Panc1 (cell line): ENCODE results near the gene NOTCH3. TPM values are rescaled to one million over a fixed set of nuclear protein-coding genes. Genes with fewer than 3 reads are reported as not detected.

Experiments
- ATAC-seq: fragments of 200-7000 bp; cut with Tn5 transposase; 2 replicates; pipeline ENCODE4 v1.9.1; 2020; ENCODE audit warnings: mild to moderate bottlenecking, moderate library complexity
- BruUV-seq: library from RNA; stranded (reverse); fragments of 400-500 nt; replicated peaks from 2 replicates; lab custom pipeline; 2021; lab: Mats Ljungman, UMichigan
- CTCF ChIA-PET: fragments of 300-600 bp; sonication (Branson Sonifier 250); formaldehyde crosslinking; loops from one replicate; lab custom pipeline; 2022; ENCODE audit warnings: antibody characterized with exemption; lab: Charles Lee
- POLR2A ChIA-PET: fragments of 300-600 bp; sonication (Branson Sonifier 250); formaldehyde crosslinking; loops from one replicate; lab custom pipeline; 2022; ENCODE audit warnings: antibody characterized with exemption; lab: Charles Lee
- DNase-seq: peaks from one replicate; pipeline ENCODE4 v3.0.0-alpha.2; 2010; ENCODE audit warnings: low read depth, low spot score
- H3K27ac ChIP-seq: 2 replicates; pipeline ENCODE4 v1.5.1; 2011; ENCODE audit warnings: mild to moderate bottlenecking, low read length, inconsistent platforms
- H3K27me3 ChIP-seq: fragments of 200-500 bp; sonication (Bioruptor generic); 2 replicates; pipeline ENCODE4 v1.6.0; 2014; ENCODE audit warnings: low read length, inconsistent platforms; ENCODE audit not compliant: control insufficient read depth, insufficient read depth
- H3K36me3 ChIP-seq: fragments of 200-500 bp; sonication (Bioruptor generic); 2 replicates; pipeline ENCODE4 v1.5.1; 2014; ENCODE audit warnings: inconsistent platforms, mild to moderate bottlenecking, low read length, moderate library complexity; ENCODE audit not compliant: control insufficient read depth, insufficient read depth
- H3K4me1 ChIP-seq: 2 replicates; pipeline ENCODE4 v1.5.1; 2011; ENCODE audit warnings: inconsistent platforms, mild to moderate bottlenecking, low read length, moderate library complexity; ENCODE audit not compliant: control insufficient read depth, insufficient read depth
- H3K4me3 ChIP-seq, 2 experiments: 2 replicates each; pipeline ENCODE4 v1.5.1; 2011 to 2012; ENCODE audit warnings: low read depth in 2 of 2, low read length in 2 of 2, mild to moderate bottlenecking in 2 of 2, inconsistent platforms in 1 of 2, moderate library complexity in 1 of 2
- H3K9me3 ChIP-seq: fragments of 200-500 bp; sonication (Bioruptor generic); 2 replicates; pipeline ENCODE4 v1.5.1; 2014; ENCODE audit warnings: low read depth, mild to moderate bottlenecking, inconsistent platforms, low read length, moderate library complexity; ENCODE audit not compliant: control insufficient read depth, insufficient read depth
- CTCF ChIP-seq: fragments of 450-650 bp; IDR thresholded peaks from 2 replicates; pipeline ENCODE4 v1.5.1; 2017; ENCODE audit warnings: mild to moderate bottlenecking
- POLR2AphosphoS5 ChIP-seq: IDR thresholded peaks from 2 replicates; pipeline ENCODE4 v1.6.1; 2012; ENCODE audit warnings: mild to moderate bottlenecking, low read depth, low read length, moderate library complexity
- SIN3A ChIP-seq: IDR thresholded peaks from 2 replicates; pipeline ENCODE4 v1.6.1; 2012; ENCODE audit warnings: low read depth, mild to moderate bottlenecking, low read length, moderate library complexity, borderline replicate concordance; ENCODE audit not compliant: insufficient read depth
- TCF7L2 ChIP-seq: IDR thresholded peaks from 2 replicates; pipeline ENCODE4 v1.6.1; 2011; ENCODE audit warnings: mild to moderate bottlenecking, low read depth, low read length, inconsistent platforms
- in situ Hi-C: cut with HindIII; loops from 2 replicates; pipeline ENCODE4 v1.10.0; 2016; ENCODE audit warnings: low sequenced_read_pairs, low pct_unique_long_range_greater_than_20kb
- intact Hi-C: fragments of 100-400 bp; cut with micrococcal nuclease; formaldehyde crosslinking; loops from one replicate; pipeline ENCODE4 v1.10.0; 2022; ENCODE audit not compliant: unreplicated experiment
- total RNA-seq: library from RNA; stranded (reverse); gene quantifications from one replicate; pipeline ENCODE4 v1.2.1, GENCODE V29; 2021; ENCODE audit not compliant: unreplicated experiment
- TF ChIP-seq, protein P1 (sequence below), 2 experiments: IDR thresholded peaks; 2 replicates each; pipeline ENCODE4 v1.6.1; 2011 to 2012; ENCODE audit warnings: low read depth in 2 of 2, control low read depth in 1 of 2, low read length in 1 of 2, mild to moderate bottlenecking in 1 of 2, moderate library complexity in 1 of 2; ENCODE audit not compliant: insufficient read depth in 1 of 2

NOTCH3 gene
- total RNA-seq, 1 experiment from 2014 or later, result 5.3 TPM

GRCh38 chr19:15147090-15147489, 53.7 kb downstream of the NOTCH3 start:
- no TSS peak for BruUV-seq
- in situ Hi-C loops, result no loop called here
- TF ChIP-seq, protein P1, sequence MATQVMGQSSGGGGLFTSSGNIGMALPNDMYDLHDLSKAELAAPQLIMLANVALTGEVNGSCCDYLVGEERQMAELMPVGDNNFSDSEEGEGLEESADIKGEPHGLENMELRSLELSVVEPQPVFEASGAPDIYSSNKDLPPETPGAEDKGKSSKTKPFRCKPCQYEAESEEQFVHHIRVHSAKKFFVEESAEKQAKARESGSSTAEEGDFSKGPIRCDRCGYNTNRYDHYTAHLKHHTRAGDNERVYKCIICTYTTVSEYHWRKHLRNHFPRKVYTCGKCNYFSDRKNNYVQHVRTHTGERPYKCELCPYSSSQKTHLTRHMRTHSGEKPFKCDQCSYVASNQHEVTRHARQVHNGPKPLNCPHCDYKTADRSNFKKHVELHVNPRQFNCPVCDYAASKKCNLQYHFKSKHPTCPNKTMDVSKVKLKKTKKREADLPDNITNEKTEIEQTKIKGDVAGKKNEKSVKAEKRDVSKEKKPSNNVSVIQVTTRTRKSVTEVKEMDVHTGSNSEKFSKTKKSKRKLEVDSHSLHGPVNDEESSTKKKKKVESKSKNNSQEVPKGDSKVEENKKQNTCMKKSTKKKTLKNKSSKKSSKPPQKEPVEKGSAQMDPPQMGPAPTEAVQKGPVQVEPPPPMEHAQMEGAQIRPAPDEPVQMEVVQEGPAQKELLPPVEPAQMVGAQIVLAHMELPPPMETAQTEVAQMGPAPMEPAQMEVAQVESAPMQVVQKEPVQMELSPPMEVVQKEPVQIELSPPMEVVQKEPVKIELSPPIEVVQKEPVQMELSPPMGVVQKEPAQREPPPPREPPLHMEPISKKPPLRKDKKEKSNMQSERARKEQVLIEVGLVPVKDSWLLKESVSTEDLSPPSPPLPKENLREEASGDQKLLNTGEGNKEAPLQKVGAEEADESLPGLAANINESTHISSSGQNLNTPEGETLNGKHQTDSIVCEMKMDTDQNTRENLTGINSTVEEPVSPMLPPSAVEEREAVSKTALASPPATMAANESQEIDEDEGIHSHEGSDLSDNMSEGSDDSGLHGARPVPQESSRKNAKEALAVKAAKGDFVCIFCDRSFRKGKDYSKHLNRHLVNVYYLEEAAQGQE (IDR thresholded peaks at IDR 0.05; ENCODE audit: insufficient read depth in 1 of 2, low read depth in 2 of 2, low read length in 1 of 2), result no peak
- no peak for TF ChIP-seq POLR2AphosphoS5
- no peak for TF ChIP-seq TCF7L2
- no peak for TF ChIP-seq SIN3A
- no peak for TF ChIP-seq CTCF
- Histone ChIP-seq H3K4me3 (no peak overlapping the region), H3K9me3 (no peaks in the 10 kb centered on the region; the same call in 1 of the 2 replicates), H3K36me3 (no peaks in the 10 kb centered on the region), H3K4me1 (no peaks in the 10 kb centered on the region), H3K27ac (no peak overlapping the region), H3K27me3 (no peaks in the 10 kb centered on the region)
- POLR2A ChIA-PET, result no interaction called here
- CTCF ChIA-PET, result no interaction called here
- no peak for ATAC-seq
- intact Hi-C loops, result no loop called here
- no peak for DNase-seq

GRCh38 chr19:15144046-15144646, 56.6 kb downstream of the NOTCH3 start:
- POLR2A ChIA-PET, result no interaction called here
- BruUV-seq, result no TSS peak

More at GRCh38 chr19:15144046-15144646, 56.6 kb downstream of the NOTCH3 start:
- Histone ChIP-seq H3K36me3 (no peaks in the 10 kb centered on the region), H3K27ac (no peak overlapping the region), H3K27me3 (no peaks in the 10 kb centered on the region), H3K4me1 (no peaks in the 10 kb centered on the region), H3K9me3 (peaks cover 4% of the 10 kb centered on the region; the same call in 1 of the 2 replicates), H3K4me3 (no peak overlapping the region)
- ATAC-seq, result no peak
- in situ Hi-C loops (no loop called here), intact Hi-C loops (no loop called here)
- CTCF ChIA-PET, result no interaction called here
- no peak for DNase-seq
- no peak for TF ChIP-seq POLR2AphosphoS5
- no peak for TF ChIP-seq TCF7L2
- TF ChIP-seq CTCF, result no peak
- no peak for TF ChIP-seq SIN3A
- TF ChIP-seq, protein P1 (IDR thresholded peaks at IDR 0.05; ENCODE audit: insufficient read depth in 1 of 2, low read depth in 2 of 2, low read length in 1 of 2), result no peak
